GM18505 (cell line): ENCODE data around the gene BICRA.

Experiments used
- ATAC-seq: cut with Tn5 transposase; IDR thresholded peaks from one replicate; pipeline ENCODE4 v1.9.1; 2021; ENCODE audit not compliant: unreplicated experiment
- POLR2A ChIP-seq: IDR thresholded peaks from 4 replicates; pipeline ENCODE4 v1.6.1; 2011; ENCODE audit warnings: borderline replicate concordance; ENCODE audit not compliant: insufficient read depth, insufficient read length; ENCODE audit errors: extremely low read depth

The BICRA gene

GRCh38 chr19:47686679-47687450 lies 77.9 kb downstream of the BICRA start:
- TF ChIP-seq POLR2A, result no peak
- no peak for ATAC-seq

DNA sequence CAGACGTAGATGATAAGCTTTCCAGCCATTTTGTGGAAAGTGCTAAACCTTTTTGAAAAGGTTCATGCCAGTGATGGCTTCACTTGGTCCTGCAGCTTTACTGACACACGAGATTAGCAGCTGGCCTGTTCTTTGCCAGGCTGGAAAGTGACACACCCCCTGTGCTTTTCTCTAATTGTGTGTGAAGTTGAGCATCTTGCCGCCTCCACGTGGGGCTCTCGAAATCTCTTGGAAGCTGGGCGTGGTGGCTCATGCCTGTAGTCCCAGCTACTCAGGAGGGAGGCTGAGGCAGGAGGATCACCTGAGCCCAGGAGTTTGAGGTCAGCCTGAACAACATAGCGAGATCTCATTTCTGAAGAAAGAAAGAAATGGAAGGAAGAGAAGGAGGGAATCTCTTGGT lies 79.0 kb downstream of the BICRA start:
- no peak for TF ChIP-seq POLR2A
- no peak for ATAC-seq

- no peak for TF ChIP-seq POLR2A
Measured at GRCh38 chr19:47691090-47691489, 82.2 kb downstream of the BICRA start.

DNA sequence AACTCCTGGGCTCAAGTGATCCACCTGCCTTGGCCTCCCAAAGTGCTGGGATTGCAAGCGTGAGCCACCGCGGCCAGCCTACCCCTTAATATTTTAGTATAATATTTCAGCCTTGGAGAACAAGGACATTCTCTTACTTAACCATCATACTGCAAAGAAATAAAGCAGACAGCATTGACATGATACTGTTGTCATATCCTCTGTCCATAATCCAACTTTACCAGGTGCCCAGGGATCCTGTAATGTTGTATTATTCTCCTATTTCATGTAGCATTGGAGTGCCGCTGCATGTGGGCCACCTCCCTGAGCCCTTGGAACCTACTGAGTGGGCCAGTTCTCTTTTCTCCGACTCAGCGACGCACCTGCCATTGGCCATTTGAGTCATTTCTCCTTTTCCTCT lies 82.8 kb downstream of the BICRA start:
- no peak for TF ChIP-seq POLR2A
- ATAC-seq, result no peak

More at GRCh38 chr19:47691090-47691489, 82.2 kb downstream of the BICRA start:
- ATAC-seq, result no peak

DNA sequence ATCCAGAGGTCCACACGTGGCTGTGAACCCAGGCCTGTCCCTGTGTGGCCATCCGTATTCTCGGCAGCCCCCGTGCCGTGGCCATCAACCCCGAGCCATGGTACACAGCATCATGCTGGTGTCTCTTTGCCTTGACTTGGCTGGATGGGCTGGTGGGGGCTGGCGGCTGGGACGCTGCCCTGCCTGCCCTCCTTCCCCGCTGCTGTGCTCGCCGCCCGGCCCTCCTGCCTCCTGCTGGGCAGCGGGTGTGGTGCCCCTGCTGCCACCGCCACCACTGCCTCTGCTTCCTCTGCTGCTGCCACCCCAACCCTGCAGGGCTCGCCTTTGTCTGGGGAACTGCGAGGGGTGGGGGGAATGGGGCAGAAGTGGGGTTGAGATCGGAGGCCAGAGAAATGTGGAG lies 84.6 kb downstream of the BICRA start:
- TF ChIP-seq POLR2A, result no peak
- no peak for ATAC-seq

- TF ChIP-seq POLR2A, result no peak
- no peak for ATAC-seq
Measured at GRCh38 chr19:47693903-47694302, 85.0 kb downstream of the BICRA start.

DNA sequence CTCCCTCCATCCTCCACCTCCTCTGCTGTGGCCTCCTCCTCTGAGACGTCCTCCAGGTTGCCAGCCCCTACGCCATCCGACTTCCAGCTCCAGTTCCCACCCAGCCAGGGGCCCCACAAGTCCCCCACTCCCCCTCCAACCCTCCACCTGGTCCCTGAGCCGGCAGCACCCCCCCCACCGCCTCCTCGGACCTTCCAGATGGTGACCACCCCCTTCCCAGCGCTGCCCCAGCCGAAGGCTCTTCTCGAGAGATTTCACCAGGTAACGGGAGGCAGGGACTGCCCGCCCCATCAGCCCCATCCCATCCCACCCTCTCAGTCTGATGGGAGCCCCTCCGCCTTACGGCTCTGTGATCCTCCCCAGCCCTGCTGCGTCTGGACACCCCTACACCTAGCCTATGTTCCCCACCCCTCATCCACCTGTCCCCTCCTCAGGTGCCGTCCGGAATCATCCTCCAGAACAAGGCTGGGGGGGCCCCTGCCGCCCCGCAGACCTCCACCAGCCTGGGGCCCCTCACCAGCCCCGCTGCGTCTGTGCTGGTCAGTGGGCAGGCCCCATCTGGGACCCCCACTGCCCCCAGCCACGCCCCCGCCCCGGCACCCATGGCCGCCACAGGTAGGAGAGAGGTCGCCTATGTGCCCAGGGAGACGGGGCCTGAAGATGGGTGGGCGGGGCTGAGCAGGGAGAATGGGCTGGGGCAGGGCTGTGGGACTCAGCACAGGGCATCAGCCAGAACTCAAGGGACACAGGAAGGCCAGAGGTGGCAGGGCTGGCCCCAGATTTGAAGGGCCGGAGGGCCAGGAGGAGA lies 85.7 kb downstream of the BICRA start:
- no peak for ATAC-seq

DNA sequence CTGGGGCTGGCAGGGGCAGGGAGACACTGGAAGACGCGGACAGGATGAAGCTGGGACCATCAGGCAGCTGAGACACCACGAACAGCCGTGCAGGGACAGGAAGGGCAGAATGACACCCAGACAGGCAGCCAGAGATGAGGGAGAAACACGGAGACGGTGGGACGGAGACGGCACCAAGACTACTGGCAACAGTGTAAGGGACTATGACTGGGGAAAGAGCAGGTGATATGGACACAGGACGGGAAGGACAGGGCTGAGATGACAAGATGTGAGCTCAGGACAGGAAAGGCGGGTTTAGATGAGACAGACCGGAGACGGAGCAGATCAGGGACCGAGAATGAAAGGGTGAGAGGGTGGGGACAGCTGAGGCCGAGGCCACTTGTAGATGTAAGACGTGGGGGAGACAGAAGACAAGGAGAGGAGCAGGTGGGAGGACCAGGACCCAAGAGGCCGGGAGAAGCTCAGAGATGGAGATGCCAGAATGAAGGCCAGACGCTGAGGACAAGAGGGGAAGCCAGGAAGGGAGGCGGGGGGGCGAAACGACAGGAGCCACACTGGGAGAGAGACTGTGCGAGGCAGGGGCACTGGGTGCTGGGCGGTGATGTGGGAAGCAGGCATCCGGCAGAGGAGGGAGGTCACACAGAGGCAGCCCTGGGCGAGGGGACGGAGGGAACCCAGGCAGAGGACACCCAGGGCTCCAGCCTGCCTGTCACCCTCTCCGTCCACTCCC lies 86.8 kb downstream of the BICRA start:
- TF ChIP-seq POLR2A, result no peak
- no peak for ATAC-seq

More for the DNA sequence above, 85.7 kb downstream of the BICRA start:
- no peak for TF ChIP-seq POLR2A

DNA sequence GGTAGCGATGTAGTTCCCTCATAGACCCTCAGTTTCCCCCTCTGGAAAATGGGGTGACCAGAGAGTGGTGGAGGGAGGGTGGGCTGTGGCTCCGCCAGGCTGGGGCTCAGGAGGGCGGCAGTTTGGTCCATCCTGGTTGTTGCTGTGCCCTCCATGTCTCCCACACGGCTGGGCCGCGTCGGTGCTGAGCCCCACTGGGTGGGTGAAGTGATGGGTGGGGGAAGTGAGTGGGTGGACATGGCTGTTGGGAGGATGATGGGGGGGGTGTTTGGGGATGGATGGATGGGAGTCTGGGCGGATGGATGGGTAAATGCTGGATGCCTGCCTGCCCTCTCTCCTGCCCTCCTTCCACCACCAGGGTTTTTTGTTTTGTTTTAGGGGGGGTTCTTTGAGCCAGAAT lies 87.7 kb downstream of the BICRA start:
- ATAC-seq, result no peak

DNA sequence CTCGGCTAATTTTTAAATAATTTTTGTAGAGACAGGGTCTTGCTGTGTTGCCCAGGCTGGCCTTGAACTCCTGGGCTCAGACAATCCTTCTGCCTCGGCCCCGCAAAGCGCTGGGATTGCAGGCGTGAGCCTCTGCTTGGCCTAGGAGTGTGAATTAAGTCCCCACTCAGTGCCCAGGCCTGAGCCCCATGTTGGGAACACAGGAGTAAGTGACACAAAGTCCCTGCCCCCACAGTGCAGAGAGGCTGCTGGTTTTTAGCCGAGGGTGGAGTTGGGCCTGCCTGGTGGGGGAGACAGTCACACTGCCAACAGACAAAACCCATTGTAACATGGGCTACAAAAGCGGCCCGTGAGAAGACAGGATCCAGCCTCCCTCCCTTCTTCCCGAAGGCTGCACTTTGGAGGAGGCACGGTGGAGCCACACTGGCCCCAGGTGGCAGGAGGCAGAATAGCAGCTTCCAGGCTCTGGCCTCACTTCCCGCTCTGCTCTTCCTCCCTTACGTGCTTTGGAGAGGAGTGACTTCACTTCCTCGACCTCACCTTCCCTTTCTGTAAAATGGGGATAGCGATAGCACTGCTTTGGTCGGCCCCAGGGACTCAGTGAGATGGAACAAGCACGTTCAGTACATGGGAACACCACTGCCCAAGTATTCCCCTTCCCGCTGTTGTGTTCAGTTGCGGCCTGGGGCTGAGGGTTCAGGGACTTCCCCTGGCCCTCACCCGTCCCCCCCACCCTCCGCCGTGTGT lies 89.1 kb downstream of the BICRA start:
- no peak for TF ChIP-seq POLR2A
- ATAC-seq, result no peak

More for the DNA sequence above, 87.7 kb downstream of the BICRA start:
- TF ChIP-seq POLR2A, result no peak

DNA sequence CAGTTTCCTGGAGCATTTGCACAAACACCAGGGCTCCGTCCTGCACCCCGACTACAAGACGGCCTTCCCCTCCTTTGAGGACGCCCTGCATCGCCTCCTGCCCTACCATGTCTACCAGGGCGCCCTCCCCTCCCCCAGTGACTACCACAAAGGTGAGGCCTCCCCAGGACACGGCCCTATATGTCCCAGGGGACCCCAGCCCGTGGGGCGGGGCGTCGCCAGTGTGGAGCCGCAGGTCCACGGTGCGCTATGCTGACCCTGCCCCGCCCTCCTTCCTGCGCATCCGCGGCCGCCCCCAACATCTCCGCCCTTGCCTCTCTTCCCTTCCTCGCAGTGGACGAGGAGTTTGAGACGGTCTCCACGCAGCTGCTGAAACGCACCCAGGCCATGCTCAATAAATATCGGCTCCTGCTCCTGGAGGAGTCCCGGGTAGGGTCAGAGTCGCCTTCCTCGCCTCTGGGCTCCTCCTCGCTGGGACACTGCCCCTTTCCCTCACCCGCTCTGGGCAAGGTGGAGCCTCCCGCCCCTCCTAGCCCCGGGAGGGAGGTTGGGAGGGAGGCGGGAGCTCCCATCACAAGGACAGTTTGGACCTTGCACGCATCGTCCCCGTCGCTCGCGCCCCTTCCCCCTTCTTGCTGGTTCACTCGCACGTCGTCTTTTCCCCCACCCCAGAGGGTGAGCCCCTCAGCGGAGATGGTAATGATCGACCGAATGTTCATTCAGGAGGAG lies 89.9 kb downstream of the BICRA start:
- ATAC-seq, result no peak

GRCh38 chr19:47699360-47699917 lies 90.5 kb downstream of the BICRA start:
- no peak for TF ChIP-seq POLR2A

More for the DNA sequence above, 89.9 kb downstream of the BICRA start:
- TF ChIP-seq POLR2A, result no peak

More at GRCh38 chr19:47699360-47699917, 90.5 kb downstream of the BICRA start:
- no peak for ATAC-seq
